Measurements from ENCODE around the gene ARNT2.

The ARNT2 gene

GRCh38 chr15:80414546-80415357, 10.6 kb downstream of the ARNT2 start:
- H3K4me3 ChIP-seq (ENCODE audit: low read depth, low read length): no peak overlapping the region
- H3K4me1 ChIP-seq: no peaks in the 10 kb centered on the region
- H3K9me3 ChIP-seq: no peaks in the 10 kb centered on the region
- DNase-seq: no peak
- no peaks in the 10 kb centered on the region for H3K36me3 ChIP-seq
- TF ChIP-seq CTCF (IDR thresholded peaks at IDR 0.05; ENCODE audit: low read depth, low read length): no peak
- H3K27me3 ChIP-seq: no peaks in the 10 kb centered on the region

GRCh38 chr15:80415358-80415670, 11.1 kb downstream of the ARNT2 start:
- no peaks in the 10 kb centered on the region for H3K4me1 ChIP-seq
- DNase-seq: no peak
- H3K36me3 ChIP-seq: no peaks in the 10 kb centered on the region
- no peaks in the 10 kb centered on the region for H3K27me3 ChIP-seq
- H3K9me3 ChIP-seq: no peaks in the 10 kb centered on the region
- TF ChIP-seq CTCF (IDR thresholded peaks at IDR 0.05; ENCODE audit: low read depth, low read length): no peak
- no peak overlapping the region for H3K4me3 ChIP-seq (ENCODE audit: low read depth, low read length)

GRCh38 chr15:80416702-80417101, 12.5 kb downstream of the ARNT2 start:
- TF ChIP-seq CTCF (IDR thresholded peaks at IDR 0.05; ENCODE audit: low read depth, low read length): no peak
- H3K9me3 ChIP-seq: no peaks in the 10 kb centered on the region
- H3K27me3 ChIP-seq: no peaks in the 10 kb centered on the region
- no peak overlapping the region for H3K4me3 ChIP-seq (ENCODE audit: low read depth, low read length)
- no peaks in the 10 kb centered on the region for H3K36me3 ChIP-seq
- no peak for DNase-seq
- no peaks in the 10 kb centered on the region for H3K4me1 ChIP-seq

- Histone ChIP-seq H3K4me1 (no peaks in the 10 kb centered on the region), H3K27me3 (no peaks in the 10 kb centered on the region), H3K4me3 (ENCODE audit: low read depth, low read length) (no peak overlapping the region), H3K9me3 (no peaks in the 10 kb centered on the region), H3K36me3 (no peaks in the 10 kb centered on the region)
- peak; percentile 77 for TF ChIP-seq CTCF (IDR thresholded peaks at IDR 0.05; ENCODE audit: low read depth, low read length)
- DNase-seq: peak; percentile 36
These were observed 14.8 kb downstream of the ARNT2 start for GRCh38 chr15:80418892-80419537.

GRCh38 chr15:80419546-80419945, 15.4 kb downstream of the ARNT2 start:
- no peak for DNase-seq
- no peak for TF ChIP-seq CTCF (IDR thresholded peaks at IDR 0.05; ENCODE audit: low read depth, low read length)
- no peak overlapping the region for H3K4me3 ChIP-seq (ENCODE audit: low read depth, low read length)
- H3K9me3 ChIP-seq: no peaks in the 10 kb centered on the region
- no peaks in the 10 kb centered on the region for H3K27me3 ChIP-seq
- H3K4me1 ChIP-seq: no peaks in the 10 kb centered on the region
- no peaks in the 10 kb centered on the region for H3K36me3 ChIP-seq

GRCh38 chr15:80420658-80421057, 16.5 kb downstream of the ARNT2 start:
- Histone ChIP-seq H3K4me1 (no peaks in the 10 kb centered on the region), H3K4me3 (ENCODE audit: low read depth, low read length) (no peak overlapping the region), H3K27me3 (no peaks in the 10 kb centered on the region), H3K9me3 (no peaks in the 10 kb centered on the region), H3K36me3 (no peaks in the 10 kb centered on the region)
- DNase-seq: no peak
- no peak for TF ChIP-seq CTCF (IDR thresholded peaks at IDR 0.05; ENCODE audit: low read depth, low read length)
